ENCODE measurements around the gene FSTL4.

The FSTL4 gene

GRCh38 chr5:133382661-133383579, 229.4 kb downstream of the FSTL4 start:
- no peak for DNase-seq

- DNase-seq, result no peak
Observed at GRCh38 chr5:133381571-133382365, 230.6 kb downstream of the FSTL4 start.

- no peak for DNase-seq
Observed at GRCh38 chr5:133381041-133381440, 231.3 kb downstream of the FSTL4 start.

GRCh38 chr5:133377736-133378135, 234.6 kb downstream of the FSTL4 start:
- DNase-seq, result no peak

- no peak for DNase-seq
Observed at GRCh38 chr5:133376986-133377385, 235.4 kb downstream of the FSTL4 start.

- DNase-seq, result no peak
Observed at GRCh38 chr5:133373121-133373870, 239.0 kb downstream of the FSTL4 start.

GRCh38 chr5:133372293-133372937, 239.9 kb downstream of the FSTL4 start:
- DNase-seq, result no peak

- DNase-seq, result no peak
Observed at GRCh38 chr5:133371371-133372155, 240.8 kb downstream of the FSTL4 start.

GRCh38 chr5:133370904-133371303, 241.4 kb downstream of the FSTL4 start:
- DNase-seq, result no peak

GRCh38 chr5:133370036-133370831, 242.1 kb downstream of the FSTL4 start:
- no peak for DNase-seq

- DNase-seq, result no peak
Observed at GRCh38 chr5:133368916-133369783, 243.2 kb downstream of the FSTL4 start.

GRCh38 chr5:133367984-133368383, 244.4 kb downstream of the FSTL4 start:
- no peak for DNase-seq

GRCh38 chr5:133367071-133367786, 245.1 kb downstream of the FSTL4 start:
- DNase-seq, result no peak

- DNase-seq, result no peak
Observed at GRCh38 chr5:133366438-133366837, 245.9 kb downstream of the FSTL4 start.

GRCh38 chr5:133365738-133366137, 246.6 kb downstream of the FSTL4 start:
- DNase-seq, result no peak

GRCh38 chr5:133364936-133365707, 247.2 kb downstream of the FSTL4 start:
- no peak for DNase-seq

- DNase-seq, result no peak
Observed at GRCh38 chr5:133363807-133364587, 248.3 kb downstream of the FSTL4 start.

GRCh38 chr5:133362438-133362837, 249.9 kb downstream of the FSTL4 start:
- no peak for DNase-seq
